Testis (tissue), 3 donors: Measurements from ENCODE around the gene ADAM33. TPM values are rescaled to one million over a fixed set of nuclear protein-coding genes. Genes with fewer than 3 reads are reported as not detected.

ENCODE experiments used
- DNase-seq: peaks from one replicate; pipeline ENCODE4 v3.0.0-alpha.2; 2019
- H3K27ac ChIP-seq, 2 donors: fragments of 200-600 bp; sonication (generic); one replicate each; pipeline ENCODE4 v1.5.1; 2019
- H3K27me3 ChIP-seq: fragments of 200-600 bp; sonication (generic); one replicate; pipeline ENCODE4 v1.5.1; 2019
- H3K36me3 ChIP-seq: fragments of 200-600 bp; sonication (generic); one replicate; pipeline ENCODE4 v1.5.1; 2017; ENCODE audit warnings: low read depth; ENCODE audit errors: missing control alignments
- H3K4me1 ChIP-seq: fragments of 200-600 bp; sonication (generic); one replicate; pipeline ENCODE4 v1.5.1; 2019
- H3K4me3 ChIP-seq, 2 donors: fragments of 200-600 bp; sonication (generic); one replicate each; pipeline ENCODE4 v1.5.1; 2017 to 2019
- H3K9me3 ChIP-seq: fragments of 200-600 bp; sonication (generic); one replicate; pipeline ENCODE4 v1.5.1; 2017
- POLR2A ChIP-seq: fragments of 450-650 bp; IDR thresholded peaks from one replicate; pipeline ENCODE4 v1.6.1; 2017; ENCODE audit warnings: antibody characterized with exemption, mild to moderate bottlenecking, moderate library complexity
- whole genome bisulfite sequencing, 2 donors: methylation state at CpG; one replicate each; pipeline ENCODE4 v1.1.5; 2018; 5-methylcytosine and 5-hydroxymethylcytosine counted together
- intact Hi-C: fragments of 100-400 bp; cut with DNase I; formaldehyde crosslinking; loops from one replicate; pipeline ENCODE4 v1.15.1; 2023; ENCODE audit warnings: low total_unique reads
- polyA plus RNA-seq: library from polyadenylated mRNA; stranded (reverse); fragments of 350-450 nt; fragmentation: Illumina TruSeq; extraction: RNeasy Lipid Tissue Mini Kit (QIAGEN cat#74804); gene quantifications from one replicate; pipeline ENCODE4 v1.2.3, GENCODE V29; 2014; ENCODE audit warnings: low read depth, low replicate concordance; ENCODE audit not compliant: insufficient read depth
- total RNA-seq, 2 donors: library from RNA; depleted of rRNA; stranded (reverse); fragments of >200 nt; gene quantifications; one replicate each; pipeline ENCODE4 v1.2.3, GENCODE V29; 2016
- TF ChIP-seq, protein P1 (sequence below), 3 experiments: fragments of 450-650 bp in 2 of 3; fragments of 200-600 bp in 1 of 3; sonication (generic) in 1 of 3; IDR thresholded peaks; one replicate each; pipeline ENCODE4 v1.5.1; 2016 to 2019; ENCODE audit warnings: antibody characterized with exemption in 3 of 3, mild to moderate bottlenecking in 2 of 3, moderate library complexity in 1 of 3

The ADAM33 gene
- total and polyA plus RNA-seq, 3 donors from 2014 or later = 25.5 to 61.1 (median 35.4) TPM

DNA sequence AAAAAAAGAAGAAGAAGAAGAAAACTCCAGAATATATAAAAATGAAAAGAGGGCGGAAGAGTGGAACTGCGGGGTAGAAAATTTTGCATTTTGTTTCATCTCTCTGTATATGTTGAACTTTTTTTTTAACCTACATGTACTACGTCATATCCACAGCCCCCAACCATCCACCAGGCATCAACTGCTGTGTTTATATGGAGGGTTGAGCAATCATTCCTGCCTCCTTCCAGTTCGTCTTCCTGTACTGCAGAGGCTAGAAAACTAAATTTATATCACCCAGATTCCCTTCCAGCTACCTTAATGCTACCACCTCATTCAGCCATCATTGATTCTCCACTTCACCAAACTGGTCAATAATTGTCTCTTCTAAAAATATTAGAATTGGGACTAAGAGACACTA lies 40.1 kb upstream of the ADAM33 start:
- H3K4me3 ChIP-seq = no peak overlapping the region
- TF ChIP-seq, protein P1, sequence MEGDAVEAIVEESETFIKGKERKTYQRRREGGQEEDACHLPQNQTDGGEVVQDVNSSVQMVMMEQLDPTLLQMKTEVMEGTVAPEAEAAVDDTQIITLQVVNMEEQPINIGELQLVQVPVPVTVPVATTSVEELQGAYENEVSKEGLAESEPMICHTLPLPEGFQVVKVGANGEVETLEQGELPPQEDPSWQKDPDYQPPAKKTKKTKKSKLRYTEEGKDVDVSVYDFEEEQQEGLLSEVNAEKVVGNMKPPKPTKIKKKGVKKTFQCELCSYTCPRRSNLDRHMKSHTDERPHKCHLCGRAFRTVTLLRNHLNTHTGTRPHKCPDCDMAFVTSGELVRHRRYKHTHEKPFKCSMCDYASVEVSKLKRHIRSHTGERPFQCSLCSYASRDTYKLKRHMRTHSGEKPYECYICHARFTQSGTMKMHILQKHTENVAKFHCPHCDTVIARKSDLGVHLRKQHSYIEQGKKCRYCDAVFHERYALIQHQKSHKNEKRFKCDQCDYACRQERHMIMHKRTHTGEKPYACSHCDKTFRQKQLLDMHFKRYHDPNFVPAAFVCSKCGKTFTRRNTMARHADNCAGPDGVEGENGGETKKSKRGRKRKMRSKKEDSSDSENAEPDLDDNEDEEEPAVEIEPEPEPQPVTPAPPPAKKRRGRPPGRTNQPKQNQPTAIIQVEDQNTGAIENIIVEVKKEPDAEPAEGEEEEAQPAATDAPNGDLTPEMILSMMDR (IDR thresholded peaks at IDR 0.05) = no peak
- no peaks in the 10 kb centered on the region for H3K27me3 ChIP-seq
- H3K27ac ChIP-seq = no peak overlapping the region
- H3K36me3 ChIP-seq = no peaks in the 10 kb centered on the region
- DNase-seq = no peak
- no peaks in the 10 kb centered on the region for H3K9me3 ChIP-seq
- 89 to 92% methylated on average over 4 of the region's 4 CpGs for WGBS, 2 donors
- H3K4me1 ChIP-seq = no peaks in the 10 kb centered on the region
- intact Hi-C loops = no loop called here

DNA sequence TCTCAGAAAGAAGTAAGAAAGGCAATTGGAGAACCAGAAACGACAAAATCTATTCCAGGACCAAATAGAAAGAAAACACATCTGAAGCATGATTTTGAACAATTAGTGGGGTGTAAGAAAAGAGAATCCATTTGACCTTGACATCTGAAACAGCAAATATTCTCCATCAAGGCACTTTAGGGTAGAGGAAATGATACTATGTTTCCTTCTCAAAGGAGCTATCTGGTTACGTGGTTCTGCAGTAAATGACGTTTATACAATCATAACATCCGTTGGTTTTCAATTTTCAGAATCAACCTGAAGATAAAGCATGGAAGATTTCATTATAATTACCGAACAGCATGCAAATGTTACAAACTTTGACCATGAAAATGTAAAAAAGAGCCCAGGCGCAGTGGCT lies 38.8 kb upstream of the ADAM33 start:
- H3K27ac ChIP-seq = no peak overlapping the region
- no peaks in the 10 kb centered on the region for H3K36me3 ChIP-seq
- no peaks in the 10 kb centered on the region for H3K4me1 ChIP-seq
- H3K9me3 ChIP-seq = no peaks in the 10 kb centered on the region
- H3K4me3 ChIP-seq = no peak overlapping the region
- no peaks in the 10 kb centered on the region for H3K27me3 ChIP-seq
- intact Hi-C loops = no loop called here
- 41 to 50% methylated on average over 6 of the region's 6 CpGs for WGBS, 2 donors
- no peak for TF ChIP-seq POLR2A
- TF ChIP-seq, protein P1 (IDR thresholded peaks at IDR 0.05) = no peak
- DNase-seq = no peak

GRCh38 chr20:3720068-3720467 lies 38.3 kb upstream of the ADAM33 start:
- H3K4me3 ChIP-seq = no peak overlapping the region
- H3K36me3 ChIP-seq = no peaks in the 10 kb centered on the region
- TF ChIP-seq POLR2A = no peak
- TF ChIP-seq, protein P1 (IDR thresholded peaks at IDR 0.05) = no peak
- H3K9me3 ChIP-seq = no peaks in the 10 kb centered on the region
- no peaks in the 10 kb centered on the region for H3K27me3 ChIP-seq
- H3K27ac ChIP-seq = no peak overlapping the region
- no peak for DNase-seq
- 80 to 94% methylated on average over 2 of the region's 2 CpGs for WGBS, 2 donors
- no peaks in the 10 kb centered on the region for H3K4me1 ChIP-seq
- intact Hi-C loops = no loop called here

GRCh38 chr20:3719046-3719445 lies 37.2 kb upstream of the ADAM33 start:
- TF ChIP-seq, protein P1 (IDR thresholded peaks at IDR 0.05) = no peak
- no peak for TF ChIP-seq POLR2A
- no peak overlapping the region for H3K27ac ChIP-seq
- H3K4me3 ChIP-seq = no peak overlapping the region
- H3K4me1 ChIP-seq = no peaks in the 10 kb centered on the region
- 92 to 95% methylated on average over 4 of the region's 4 CpGs for WGBS, 2 donors
- H3K9me3 ChIP-seq = no peaks in the 10 kb centered on the region
- intact Hi-C loops = no loop called here
- DNase-seq = no peak
- H3K27me3 ChIP-seq = no peaks in the 10 kb centered on the region
- H3K36me3 ChIP-seq = no peaks in the 10 kb centered on the region

- WGBS, 2 donors = 74 to 87% methylated on average over 4 of the region's 4 CpGs
Observed at GRCh38 chr20:3716195-3716834, 34.5 kb upstream of the ADAM33 start.

More at GRCh38 chr20:3716195-3716834, 34.5 kb upstream of the ADAM33 start:
- no peak overlapping the region for H3K4me3 ChIP-seq
- H3K27me3 ChIP-seq = no peaks in the 10 kb centered on the region
- H3K27ac ChIP-seq = no peak overlapping the region
- no peaks in the 10 kb centered on the region for H3K36me3 ChIP-seq
- no peaks in the 10 kb centered on the region for H3K9me3 ChIP-seq
- TF ChIP-seq, protein P1 (IDR thresholded peaks at IDR 0.05) = peak in 1 of 3 experiments; percentile 60
- TF ChIP-seq POLR2A = no peak
- no peaks in the 10 kb centered on the region for H3K4me1 ChIP-seq
- intact Hi-C loops = no loop called here
- DNase-seq = peak; percentile 50
